K562 (cell line): ENCODE results near the gene CALD1. TPM values are rescaled to one million over a fixed set of nuclear protein-coding genes. Genes with fewer than 3 reads are reported as not detected.

Source experiments
- BRF1 ChIP-seq: IDR thresholded peaks from 3 replicates; pipeline ENCODE4 v1.6.1; 2011; ENCODE audit warnings: borderline replicate concordance, mild to moderate bottlenecking; ENCODE audit not compliant: insufficient read length; ENCODE audit errors: extremely low read depth
- CBX2 ChIP-seq: fragments of 200-600 bp; sonication (generic); IDR thresholded peaks from one replicate; pipeline ENCODE4 v1.6.1; 2012; ENCODE audit warnings: mild to moderate bottlenecking, low read length, inconsistent platforms; ENCODE audit not compliant: insufficient read depth, poor library complexity, severe bottlenecking
- PHF20 ChIP-seq: fragments of 450-650 bp; IDR thresholded peaks from 2 replicates; pipeline ENCODE4 v1.6.1; 2018; ENCODE audit not compliant: partially characterized antibody
- RAD21 ChIP-seq, 2 experiments: fragments of 250-450 bp in 1 of 2; fragments of 450-650 bp in 1 of 2; sonication (Bioruptor Pico) in 1 of 2; formaldehyde crosslinking in 1 of 2; IDR thresholded peaks in 1 of 2; conservative IDR thresholded peaks in 1 of 2; 2 replicates each; pipeline versions ENCODE4 v1.4.0 to v1.8.0; 2020 to 2022; ENCODE audit warnings: mild to moderate bottlenecking in 2 of 2, moderate library complexity in 1 of 2
- TFAP4 ChIP-seq: sonication (generic); formaldehyde crosslinking; IDR thresholded peaks from 2 replicates; pipeline ENCODE4 v1.8.0; 2022; ENCODE audit warnings: missing genetic modification reagents, mild to moderate bottlenecking, moderate library complexity, borderline replicate concordance
- ZNF253 ChIP-seq: fragments of 250-450 bp; sonication (Bioruptor Pico); conservative IDR thresholded peaks from 2 replicates; pipeline ENCODE4 v1.6.1; 2021; ENCODE audit warnings: mild to moderate bottlenecking
- polyA plus RNA-seq, 8 experiments: library from polyadenylated mRNA; depleted of rRNA in 4 of 8; stranded (reverse) in 5 of 8; unstranded in 3 of 8; fragments of >200 nt; fragmentation: Nextera tagmentation in 2 of 8; fragmentation: Illumina TruSeq in 1 of 8; extraction: Ambion mirVana in 2 of 8; extraction: Trizol in 1 of 8; gene quantifications; 2 replicates each; pipeline versions ENCODE4 v1.2.1 to v1.2.3, GENCODE V29; 2011 to 2014; ENCODE audit warnings: inconsistent platforms in 1 of 8, missing spikeins in 1 of 8
- total RNA-seq, 7 experiments: library from RNA; depleted of rRNA in 6 of 7; stranded (reverse); fragments of >200 nt in 6 of 7; fragmentation: Illumina TruSeq in 2 of 7; extraction: Trizol in 2 of 7; gene quantifications; 2 replicates each; pipeline versions ENCODE4 v1.2.1 to v1.2.3, GENCODE V29; 2011 to 2021; ENCODE audit warnings: low replicate concordance in 1 of 7
- TF ChIP-seq, protein P1 (sequence below), 2 experiments: fragments of 450-650 bp; formaldehyde crosslinking in 1 of 2; IDR thresholded peaks; 2 replicates each; pipeline versions ENCODE4 v1.4.0 to v1.6.1; 2014 to 2020; ENCODE audit warnings: mild to moderate bottlenecking in 2 of 2, borderline replicate concordance in 1 of 2, low read depth in 1 of 2

CALD1 gene
- total and polyA plus RNA-seq, 9 of the 15 experiments (the other 6 are each of a cell fraction or from before 2014, with no cell fraction given) = 0.40 TPM; not detected in 8

GRCh38 chr7:134878746-134879357 is 99.4 kb downstream of the CALD1 start (continued):
- TF ChIP-seq, protein P1, sequence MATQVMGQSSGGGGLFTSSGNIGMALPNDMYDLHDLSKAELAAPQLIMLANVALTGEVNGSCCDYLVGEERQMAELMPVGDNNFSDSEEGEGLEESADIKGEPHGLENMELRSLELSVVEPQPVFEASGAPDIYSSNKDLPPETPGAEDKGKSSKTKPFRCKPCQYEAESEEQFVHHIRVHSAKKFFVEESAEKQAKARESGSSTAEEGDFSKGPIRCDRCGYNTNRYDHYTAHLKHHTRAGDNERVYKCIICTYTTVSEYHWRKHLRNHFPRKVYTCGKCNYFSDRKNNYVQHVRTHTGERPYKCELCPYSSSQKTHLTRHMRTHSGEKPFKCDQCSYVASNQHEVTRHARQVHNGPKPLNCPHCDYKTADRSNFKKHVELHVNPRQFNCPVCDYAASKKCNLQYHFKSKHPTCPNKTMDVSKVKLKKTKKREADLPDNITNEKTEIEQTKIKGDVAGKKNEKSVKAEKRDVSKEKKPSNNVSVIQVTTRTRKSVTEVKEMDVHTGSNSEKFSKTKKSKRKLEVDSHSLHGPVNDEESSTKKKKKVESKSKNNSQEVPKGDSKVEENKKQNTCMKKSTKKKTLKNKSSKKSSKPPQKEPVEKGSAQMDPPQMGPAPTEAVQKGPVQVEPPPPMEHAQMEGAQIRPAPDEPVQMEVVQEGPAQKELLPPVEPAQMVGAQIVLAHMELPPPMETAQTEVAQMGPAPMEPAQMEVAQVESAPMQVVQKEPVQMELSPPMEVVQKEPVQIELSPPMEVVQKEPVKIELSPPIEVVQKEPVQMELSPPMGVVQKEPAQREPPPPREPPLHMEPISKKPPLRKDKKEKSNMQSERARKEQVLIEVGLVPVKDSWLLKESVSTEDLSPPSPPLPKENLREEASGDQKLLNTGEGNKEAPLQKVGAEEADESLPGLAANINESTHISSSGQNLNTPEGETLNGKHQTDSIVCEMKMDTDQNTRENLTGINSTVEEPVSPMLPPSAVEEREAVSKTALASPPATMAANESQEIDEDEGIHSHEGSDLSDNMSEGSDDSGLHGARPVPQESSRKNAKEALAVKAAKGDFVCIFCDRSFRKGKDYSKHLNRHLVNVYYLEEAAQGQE (IDR thresholded peaks at IDR 0.05; ENCODE audit: borderline replicate concordance) = peak; percentile 32; the same call in 1 of the 2 replicates
- TF ChIP-seq, protein P1 (CRISPR knock-in tag; IDR thresholded peaks at IDR 0.05; ENCODE audit: low read depth) = no peak
- TF ChIP-seq BRF1 = no peak
- TF ChIP-seq CBX2 = no peak
- TF ChIP-seq PHF20 = no peak
- TF ChIP-seq TFAP4 (CRISPR knock-in tag) = peak; percentile 18; the same call in 1 of the 2 replicates
- TF ChIP-seq ZNF253 (CRISPR knock-in tag) = no peak
- peak in 1 of 2 experiments; percentile 32; a peak in 2 of 4 replicates for TF ChIP-seq RAD21 (CRISPR knock-in tag; conservative IDR thresholded peaks at IDR 0.05 in 1 of 2, IDR thresholded peaks at IDR 0.05 in 1 of 2)
